T-helper 17 cell (primary cell): ENCODE data around the gene SH3PXD2A. TPM values are rescaled to one million over a fixed set of nuclear protein-coding genes. Genes with fewer than 3 reads are reported as not detected.
A peak's percentile ranks its signal among the peaks of the same experiment; 100 is the strongest.
"Not testable (repeated sequence)": the region's sequence is repeated elsewhere in the genome, so short reads cannot be mapped to it uniquely, and the experiment has no call there.

Source experiments
- ATAC-seq: fragments of 150-1000 bp; cut with Tn5 transposase; 2 replicates; pipeline ENCODE4 v1.10.0; 2021; ENCODE audit warnings: mild to moderate bottlenecking, moderate library complexity
- DNase-seq, 3 donors: peaks; one replicate each; pipeline versions ENCODE4 v3.0.0 to v3.0.0-alpha.2; 2020 to 2021
- H3K9me3 ChIP-seq: one replicate; pipeline ENCODE4 v1.7.0; 2013; ENCODE audit warnings: low read length, mild to moderate bottlenecking; ENCODE audit not compliant: control insufficient read depth, poor library complexity, severe bottlenecking
- H3K27ac Mint-ChIP-seq: one replicate; pipeline ENCODE4 v1.8.0; 2022; ENCODE audit warnings: mild to moderate bottlenecking, moderate library complexity, mixed read lengths
- H3K27me3 Mint-ChIP-seq: one replicate; pipeline ENCODE4 v1.8.0; 2022; ENCODE audit warnings: mixed read lengths
- H3K36me3 Mint-ChIP-seq: one replicate; pipeline ENCODE4 v1.8.0; 2022; ENCODE audit warnings: low read depth, mixed read lengths
- H3K4me1 Mint-ChIP-seq: one replicate; pipeline ENCODE4 v1.8.0; 2022; ENCODE audit warnings: mild to moderate bottlenecking, mixed read lengths
- H3K4me3 Mint-ChIP-seq: one replicate; pipeline ENCODE4 v1.8.0; 2022; ENCODE audit warnings: mild to moderate bottlenecking, moderate library complexity, mixed read lengths
- total RNA-seq, 4 donors: library from RNA in 2 of 4; stranded (reverse) in 2 of 4; gene quantifications; one replicate each; pipeline ENCODE4 v1.2.3 and lab custom pipeline; 2022 to 2026

Gene SH3PXD2A
- total RNA-seq, 2 donors from 2014 or later, result 7.2 to 10.9 TPM

GRCh38 chr10:103762916-103763315, 92.5 kb downstream of the SH3PXD2A start:
- no peaks in the 10 kb centered on the region for H3K27me3 Mint-ChIP-seq
- ATAC-seq, result no peak
- no peak overlapping the region for H3K4me3 Mint-ChIP-seq
- no peaks in the 10 kb centered on the region for H3K36me3 Mint-ChIP-seq
- H3K4me1 Mint-ChIP-seq, result peaks cover 47% of the 10 kb centered on the region
- H3K27ac Mint-ChIP-seq, result no peak overlapping the region
- no peaks in the 10 kb centered on the region for H3K9me3 ChIP-seq
- no peak for DNase-seq

GRCh38 chr10:103762162-103762561, 93.2 kb downstream of the SH3PXD2A start:
- no peak overlapping the region for H3K27ac Mint-ChIP-seq
- H3K9me3 ChIP-seq, result no peaks in the 10 kb centered on the region
- no peaks in the 10 kb centered on the region for H3K27me3 Mint-ChIP-seq
- DNase-seq (no peak), ATAC-seq (no peak)
- H3K4me1 Mint-ChIP-seq, result peaks cover 52% of the 10 kb centered on the region
- H3K36me3 Mint-ChIP-seq, result no peaks in the 10 kb centered on the region
- no peak overlapping the region for H3K4me3 Mint-ChIP-seq

- Mint-ChIP-seq H3K36me3 (no peaks in the 10 kb centered on the region), H3K4me1 (peaks cover 52% of the 10 kb centered on the region), H3K4me3 (no peak overlapping the region), H3K27me3 (no peaks in the 10 kb centered on the region), H3K27ac (peak overlapping the region; percentile 24)
- ATAC-seq, result no peak
- DNase-seq, result no peak
- no peaks in the 10 kb centered on the region for H3K9me3 ChIP-seq
These were observed 94.1 kb downstream of the SH3PXD2A start for GRCh38 chr10:103761075-103761920.

- not testable (repeated sequence) for ATAC-seq, H3K27ac Mint-ChIP-seq, DNase-seq, H3K36me3 Mint-ChIP-seq, H3K9me3 ChIP-seq, H3K27me3 Mint-ChIP-seq, H3K4me3 Mint-ChIP-seq
- H3K4me1 Mint-ChIP-seq, result peaks cover 42% of the 10 kb centered on the region
These were observed 95.1 kb downstream of the SH3PXD2A start for GRCh38 chr10:103760233-103760632.

- Mint-ChIP-seq H3K4me3 (peak overlapping the region; percentile 74), H3K4me1 (peaks cover 41% of the 10 kb centered on the region)
- no peak for DNase-seq
These were observed 96.1 kb downstream of the SH3PXD2A start for GRCh38 chr10:103759100-103759781.

GRCh38 chr10:103758294-103758681, 97.1 kb downstream of the SH3PXD2A start:
- DNase-seq (no peak), ATAC-seq (no peak)
- H3K4me3 Mint-ChIP-seq, result peak overlapping the region; percentile 87
- H3K27ac Mint-ChIP-seq, result peak overlapping the region; percentile 85
- H3K27me3 Mint-ChIP-seq, result no peaks in the 10 kb centered on the region
- H3K4me1 Mint-ChIP-seq, result peaks cover 34% of the 10 kb centered on the region
- H3K9me3 ChIP-seq, result no peaks in the 10 kb centered on the region
- H3K36me3 Mint-ChIP-seq, result no peaks in the 10 kb centered on the region

More at GRCh38 chr10:103759100-103759781, 96.1 kb downstream of the SH3PXD2A start:
- ATAC-seq, result peak; percentile 51
- Mint-ChIP-seq H3K27ac (peak overlapping the region; percentile 85), H3K36me3 (no peaks in the 10 kb centered on the region), H3K27me3 (no peaks in the 10 kb centered on the region)
- no peaks in the 10 kb centered on the region for H3K9me3 ChIP-seq

- H3K27ac Mint-ChIP-seq, result peak overlapping the region; percentile 85
- DNase-seq (peak; percentile 26 to 47 (median 38)), ATAC-seq (peak; percentile 85)
- no peaks in the 10 kb centered on the region for H3K27me3 Mint-ChIP-seq
- no peaks in the 10 kb centered on the region for H3K9me3 ChIP-seq
- H3K4me1 Mint-ChIP-seq, result peaks cover 32% of the 10 kb centered on the region
- no peaks in the 10 kb centered on the region for H3K36me3 Mint-ChIP-seq
- H3K4me3 Mint-ChIP-seq, result peak overlapping the region; percentile 87
These were observed 97.7 kb downstream of the SH3PXD2A start for GRCh38 chr10:103757531-103758293.

GRCh38 chr10:103756277-103756869, 99.0 kb downstream of the SH3PXD2A start:
- H3K4me3 Mint-ChIP-seq, result no peak overlapping the region
- no peaks in the 10 kb centered on the region for H3K9me3 ChIP-seq
- DNase-seq (no peak), ATAC-seq (no peak)
- H3K36me3 Mint-ChIP-seq, result no peaks in the 10 kb centered on the region
- H3K27me3 Mint-ChIP-seq, result no peaks in the 10 kb centered on the region
- H3K4me1 Mint-ChIP-seq, result peaks cover 31% of the 10 kb centered on the region
- peak overlapping the region; percentile 85 for H3K27ac Mint-ChIP-seq

- ATAC-seq (no peak), DNase-seq (no peak)
- peaks cover 25% of the 10 kb centered on the region for H3K4me1 Mint-ChIP-seq
- H3K36me3 Mint-ChIP-seq, result no peaks in the 10 kb centered on the region
- no peaks in the 10 kb centered on the region for H3K9me3 ChIP-seq
- H3K27me3 Mint-ChIP-seq, result no peaks in the 10 kb centered on the region
- no peak overlapping the region for H3K4me3 Mint-ChIP-seq
- no peak overlapping the region for H3K27ac Mint-ChIP-seq
These were observed 102.6 kb downstream of the SH3PXD2A start for GRCh38 chr10:103752680-103753248.

GRCh38 chr10:103751667-103752290, 103.6 kb downstream of the SH3PXD2A start:
- Mint-ChIP-seq H3K27me3 (no peaks in the 10 kb centered on the region), H3K27ac (no peak overlapping the region), H3K36me3 (no peaks in the 10 kb centered on the region), H3K4me3 (no peak overlapping the region), H3K4me1 (peaks cover 25% of the 10 kb centered on the region)
- H3K9me3 ChIP-seq, result no peaks in the 10 kb centered on the region
- ATAC-seq (no peak), DNase-seq (no peak)

- Mint-ChIP-seq H3K36me3 (no peaks in the 10 kb centered on the region), H3K4me3 (no peak overlapping the region), H3K27ac (no peak overlapping the region), H3K4me1 (peaks cover 30% of the 10 kb centered on the region), H3K27me3 (no peaks in the 10 kb centered on the region)
- no peaks in the 10 kb centered on the region for H3K9me3 ChIP-seq
- ATAC-seq (no peak), DNase-seq (no peak)
These were observed 104.5 kb downstream of the SH3PXD2A start for GRCh38 chr10:103750836-103751235.

- ATAC-seq (no peak), DNase-seq (no peak)
- no peaks in the 10 kb centered on the region for H3K36me3 Mint-ChIP-seq
- H3K9me3 ChIP-seq, result no peaks in the 10 kb centered on the region
- H3K27ac Mint-ChIP-seq, result no peak overlapping the region
- H3K4me3 Mint-ChIP-seq, result no peak overlapping the region
- H3K4me1 Mint-ChIP-seq, result peaks cover 36% of the 10 kb centered on the region
- no peaks in the 10 kb centered on the region for H3K27me3 Mint-ChIP-seq
These were observed 105.6 kb downstream of the SH3PXD2A start for GRCh38 chr10:103749779-103750178.
